ENCODE measurements around the gene PRR5L. TPM values are rescaled to one million over a fixed set of nuclear protein-coding genes. Genes with fewer than 3 reads are reported as not detected.

PRR5L gene
- total and polyA plus RNA-seq, 2 donors (not counting 1 experiment from before 2014, with no cell fraction given), result 4.0 to 5.9 TPM

DNA sequence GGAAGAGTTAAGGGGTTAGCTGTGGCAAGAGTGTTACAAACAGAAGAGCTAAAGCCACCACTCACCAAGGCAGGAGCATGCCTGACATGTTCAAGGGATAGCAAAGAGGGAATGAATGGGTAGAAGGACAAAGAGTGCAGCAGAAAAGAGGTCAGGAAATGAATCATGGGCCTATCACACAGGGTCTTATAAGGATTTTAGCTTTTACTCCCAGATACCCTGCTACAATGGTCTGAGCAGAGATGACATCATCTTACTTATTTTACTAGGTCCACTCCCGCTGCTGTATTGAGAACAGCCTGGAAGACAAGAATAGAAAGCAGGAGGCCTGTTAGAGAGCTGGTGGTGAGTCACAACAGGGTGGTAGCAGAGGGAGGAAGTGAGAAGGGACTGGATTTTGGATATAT is 204.2 kb downstream of the PRR5L start:
- POLR2A ChIA-PET, result no interaction called here
- Histone ChIP-seq H3K4me3 (ENCODE audit: control extremely low read depth in 1 of 5, extremely low read depth in 1 of 5, insufficient read depth in 1 of 5, low read depth in 2 of 5, low read length in 4 of 5) (no peak overlapping the region), H3K79me2 (ENCODE audit: control insufficient read depth, insufficient read depth, low read length) (peaks cover 43% of the 10 kb centered on the region), H4K20me1 (ENCODE audit: control insufficient read depth, insufficient read depth, low read length, poor library complexity, severe bottlenecking) (peaks cover 43% of the 10 kb centered on the region), H3K36me3 (replicated peaks in 1 of 2; ENCODE audit: control extremely low read depth in 1 of 2, control insufficient read depth in 1 of 2, extremely low read depth in 1 of 2, insufficient read depth in 2 of 2, low read length in 1 of 2) (peaks cover 13 to 63% of the 10 kb centered on the region in 2 experiments), H3K4me2 (replicated peaks; ENCODE audit: low read depth, low read length, poor library complexity, severe bottlenecking) (no peak overlapping the region), H3K4me1 (ENCODE audit: control insufficient read depth in 2 of 2, insufficient read depth in 2 of 2, low read length in 2 of 2) (no peaks in the 10 kb centered on the region), H2AFZ (ENCODE audit: insufficient read depth, low read depth, low read length, poor library complexity, severe bottlenecking) (no peak overlapping the region), H3K9me3 (ENCODE audit: control extremely low read depth in 1 of 3, control insufficient read depth in 2 of 3, insufficient read depth in 1 of 3, low read length in 2 of 3) (no peaks in the 10 kb centered on the region), H3K9ac (ENCODE audit: low read length) (no peak overlapping the region), H3K27me3 (replicated peaks in 1 of 4; ENCODE audit: control extremely low read depth in 1 of 4, control insufficient read depth in 3 of 4, insufficient read depth in 4 of 4, low read length in 3 of 4) (no peaks in the 10 kb centered on the region), H3K27ac (ENCODE audit: low read length in 2 of 2) (no peak overlapping the region)
- TF ChIP-seq EZH2 (IDR thresholded peaks at IDR 0.05; ENCODE audit: borderline replicate concordance, insufficient read depth, low read depth, low read length, poor library complexity, severe bottlenecking), result no peak
- TF ChIP-seq, protein P1, sequence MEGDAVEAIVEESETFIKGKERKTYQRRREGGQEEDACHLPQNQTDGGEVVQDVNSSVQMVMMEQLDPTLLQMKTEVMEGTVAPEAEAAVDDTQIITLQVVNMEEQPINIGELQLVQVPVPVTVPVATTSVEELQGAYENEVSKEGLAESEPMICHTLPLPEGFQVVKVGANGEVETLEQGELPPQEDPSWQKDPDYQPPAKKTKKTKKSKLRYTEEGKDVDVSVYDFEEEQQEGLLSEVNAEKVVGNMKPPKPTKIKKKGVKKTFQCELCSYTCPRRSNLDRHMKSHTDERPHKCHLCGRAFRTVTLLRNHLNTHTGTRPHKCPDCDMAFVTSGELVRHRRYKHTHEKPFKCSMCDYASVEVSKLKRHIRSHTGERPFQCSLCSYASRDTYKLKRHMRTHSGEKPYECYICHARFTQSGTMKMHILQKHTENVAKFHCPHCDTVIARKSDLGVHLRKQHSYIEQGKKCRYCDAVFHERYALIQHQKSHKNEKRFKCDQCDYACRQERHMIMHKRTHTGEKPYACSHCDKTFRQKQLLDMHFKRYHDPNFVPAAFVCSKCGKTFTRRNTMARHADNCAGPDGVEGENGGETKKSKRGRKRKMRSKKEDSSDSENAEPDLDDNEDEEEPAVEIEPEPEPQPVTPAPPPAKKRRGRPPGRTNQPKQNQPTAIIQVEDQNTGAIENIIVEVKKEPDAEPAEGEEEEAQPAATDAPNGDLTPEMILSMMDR (IDR thresholded peaks at IDR 0.05), result no peak
- no peak for DNase-seq
- no CpG with 5 or more reads among the region's 1 CpG for WGBS (ENCODE audit: insufficient coverage)
- H3K27ac Mint-ChIP-seq, result no peak overlapping the region
- CTCF ChIA-PET, result interaction anchor here (1.1 to 3.6 kb wide), 4 partner anchors 8 to 210 kb away, joined by 3 to 43 read pairs (median 8); partner anchors contain the start of gene TRAF6
- no peaks in the 10 kb centered on the region for H3K27me3 Mint-ChIP-seq
- no peak for ATAC-seq (ENCODE audit: low read depth)
- intact Hi-C loops (cut with micrococcal nuclease), result no loop called here
- no peak overlapping the region for H3K4me3 Mint-ChIP-seq
- peaks cover 10% of the 10 kb centered on the region for H3K4me1 Mint-ChIP-seq
- no peaks in the 10 kb centered on the region for H3K9me3 Mint-ChIP-seq (ENCODE audit: insufficient read depth)

DNA sequence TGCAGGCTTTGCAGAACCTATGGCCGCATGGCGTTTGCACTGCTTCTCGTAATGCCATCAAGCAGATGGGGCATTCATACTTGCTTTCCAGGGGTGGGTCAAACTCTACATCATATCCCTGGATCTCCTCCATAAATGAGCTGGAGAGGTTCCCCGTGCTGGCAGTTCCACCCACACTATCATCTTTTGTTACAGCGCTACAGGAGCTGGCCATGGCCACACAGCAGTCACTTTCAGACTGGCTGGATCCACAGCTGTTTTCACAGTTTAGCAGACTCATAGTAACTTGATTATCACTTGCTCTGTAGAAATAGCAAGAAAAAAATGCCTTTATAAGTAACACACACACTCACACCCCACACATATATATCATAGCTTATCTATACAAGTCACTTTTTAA is 205.1 kb downstream of the PRR5L start:
- no peak overlapping the region for H3K4me3 ChIP-seq (ENCODE audit: control extremely low read depth in 1 of 5, extremely low read depth in 1 of 5, insufficient read depth in 1 of 5, low read depth in 2 of 5, low read length in 4 of 5)
- no peak for ATAC-seq (ENCODE audit: low read depth)
- no peak overlapping the region for H3K27ac ChIP-seq (ENCODE audit: low read length in 2 of 2)
- no peak overlapping the region for H3K4me2 ChIP-seq (replicated peaks; ENCODE audit: low read depth, low read length, poor library complexity, severe bottlenecking)
- H3K4me1 Mint-ChIP-seq, result peaks cover 13% of the 10 kb centered on the region
- no peak overlapping the region for H2AFZ ChIP-seq (ENCODE audit: insufficient read depth, low read depth, low read length, poor library complexity, severe bottlenecking)
- H3K9me3 Mint-ChIP-seq (ENCODE audit: insufficient read depth), result no peaks in the 10 kb centered on the region
- H3K27ac Mint-ChIP-seq, result no peak overlapping the region
- intact Hi-C loops (cut with micrococcal nuclease), result no loop called here
- no peaks in the 10 kb centered on the region for H3K27me3 ChIP-seq (replicated peaks in 1 of 4; ENCODE audit: control extremely low read depth in 1 of 4, control insufficient read depth in 3 of 4, insufficient read depth in 4 of 4, low read length in 3 of 4)
- DNase-seq, result no peak
- no peak for TF ChIP-seq EZH2 (IDR thresholded peaks at IDR 0.05; ENCODE audit: borderline replicate concordance, insufficient read depth, low read depth, low read length, poor library complexity, severe bottlenecking)
- TF ChIP-seq, protein P1 (IDR thresholded peaks at IDR 0.05), result no peak
- peaks cover 50% of the 10 kb centered on the region for H4K20me1 ChIP-seq (ENCODE audit: control insufficient read depth, insufficient read depth, low read length, poor library complexity, severe bottlenecking)
- H3K79me2 ChIP-seq (ENCODE audit: control insufficient read depth, insufficient read depth, low read length), result peaks cover 51% of the 10 kb centered on the region
- H3K9me3 ChIP-seq (ENCODE audit: control extremely low read depth in 1 of 3, control insufficient read depth in 2 of 3, insufficient read depth in 1 of 3, low read length in 2 of 3), result no peaks in the 10 kb centered on the region
- no peaks in the 10 kb centered on the region for H3K4me1 ChIP-seq (ENCODE audit: control insufficient read depth in 2 of 2, insufficient read depth in 2 of 2, low read length in 2 of 2)
- no peaks in the 10 kb centered on the region for H3K27me3 Mint-ChIP-seq
- H3K4me3 Mint-ChIP-seq, result no peak overlapping the region
- H3K9ac ChIP-seq (ENCODE audit: low read length), result no peak overlapping the region
- CTCF ChIA-PET, result interaction anchor here (1.0 to 3.6 kb wide), 5 partner anchors 9 to 211 kb away, joined by 3 to 43 read pairs (median 3); partner anchors contain the start of gene TRAF6
- peaks cover 11 to 58% of the 10 kb centered on the region in 2 experiments for H3K36me3 ChIP-seq (replicated peaks in 1 of 2; ENCODE audit: control extremely low read depth in 1 of 2, control insufficient read depth in 1 of 2, extremely low read depth in 1 of 2, insufficient read depth in 2 of 2, low read length in 1 of 2)
- POLR2A ChIA-PET, result no interaction called here
- 100% methylated on average over 4 of the region's 5 CpGs for WGBS (ENCODE audit: insufficient coverage)
